Osteoblast (primary cell): ENCODE data around the gene HSP90B1. TPM values are rescaled to one million over a fixed set of nuclear protein-coding genes. Genes with fewer than 3 reads are reported as not detected.

Experiments used
- DNase-seq: peaks from one replicate; pipeline ENCODE4 v3.0.0; 2011; ENCODE audit warnings: low spot score, mixed read lengths; ENCODE audit not compliant: insufficient read length; ENCODE audit errors: missing footprints
- H2AFZ ChIP-seq: 2 replicates; pipeline ENCODE4 v1.6.0; 2011; ENCODE audit warnings: mild to moderate bottlenecking, low read length
- H3K27ac ChIP-seq: 2 replicates; pipeline ENCODE4 v1.5.1; 2011; ENCODE audit warnings: mild to moderate bottlenecking, low read depth, low read length, moderate library complexity
- H3K27me3 ChIP-seq: 2 replicates; pipeline ENCODE4 v1.6.0; 2012; ENCODE audit warnings: mild to moderate bottlenecking, control low read depth, inconsistent platforms, low read length, moderate library complexity; ENCODE audit not compliant: insufficient read depth
- H3K36me3 ChIP-seq: 2 replicates; pipeline ENCODE4 v1.5.1; 2011; ENCODE audit warnings: mild to moderate bottlenecking, low read length, control low read depth, moderate library complexity; ENCODE audit not compliant: insufficient read depth
- H3K4me1 ChIP-seq: 2 replicates; pipeline ENCODE4 v1.5.1; 2011; ENCODE audit warnings: mild to moderate bottlenecking, low read length, control low read depth, moderate library complexity; ENCODE audit not compliant: insufficient read depth
- H3K4me2 ChIP-seq: 2 replicates; pipeline ENCODE4 v1.6.0; 2011; ENCODE audit warnings: mild to moderate bottlenecking, low read length; ENCODE audit not compliant: insufficient read depth
- H3K4me3 ChIP-seq: fragments of 200-600 bp; sonication (generic); 3 replicates; pipeline ENCODE4 v1.5.1; 2012; ENCODE audit warnings: mild to moderate bottlenecking, low read length, inconsistent platforms; ENCODE audit not compliant: insufficient read depth
- H3K79me2 ChIP-seq: 2 replicates; pipeline ENCODE4 v1.6.0; 2012; ENCODE audit warnings: mild to moderate bottlenecking, low read length, control low read depth, inconsistent platforms; ENCODE audit not compliant: insufficient read depth
- H3K9me3 ChIP-seq: 2 replicates; pipeline ENCODE4 v1.5.1; 2011; ENCODE audit warnings: low read depth, low read length, control low read depth
- H4K20me1 ChIP-seq: 2 replicates; pipeline ENCODE4 v1.6.0; 2012; ENCODE audit warnings: mild to moderate bottlenecking, low read length, control low read depth; ENCODE audit not compliant: insufficient read depth
- total RNA-seq: library from RNA; depleted of rRNA; stranded (reverse); fragments of >200 nt; gene quantifications from 2 replicates; pipeline ENCODE4 v1.2.3, GENCODE V29; 2012
- TF ChIP-seq, protein P1 (sequence below): IDR thresholded peaks from 2 replicates; pipeline ENCODE4 v1.5.1; 2011; ENCODE audit warnings: mild to moderate bottlenecking, low read depth, low read length, moderate library complexity; ENCODE audit errors: extremely low read depth

Gene HSP90B1
- 430 and 436 TPM in 2 replicates for total RNA-seq

DNA sequence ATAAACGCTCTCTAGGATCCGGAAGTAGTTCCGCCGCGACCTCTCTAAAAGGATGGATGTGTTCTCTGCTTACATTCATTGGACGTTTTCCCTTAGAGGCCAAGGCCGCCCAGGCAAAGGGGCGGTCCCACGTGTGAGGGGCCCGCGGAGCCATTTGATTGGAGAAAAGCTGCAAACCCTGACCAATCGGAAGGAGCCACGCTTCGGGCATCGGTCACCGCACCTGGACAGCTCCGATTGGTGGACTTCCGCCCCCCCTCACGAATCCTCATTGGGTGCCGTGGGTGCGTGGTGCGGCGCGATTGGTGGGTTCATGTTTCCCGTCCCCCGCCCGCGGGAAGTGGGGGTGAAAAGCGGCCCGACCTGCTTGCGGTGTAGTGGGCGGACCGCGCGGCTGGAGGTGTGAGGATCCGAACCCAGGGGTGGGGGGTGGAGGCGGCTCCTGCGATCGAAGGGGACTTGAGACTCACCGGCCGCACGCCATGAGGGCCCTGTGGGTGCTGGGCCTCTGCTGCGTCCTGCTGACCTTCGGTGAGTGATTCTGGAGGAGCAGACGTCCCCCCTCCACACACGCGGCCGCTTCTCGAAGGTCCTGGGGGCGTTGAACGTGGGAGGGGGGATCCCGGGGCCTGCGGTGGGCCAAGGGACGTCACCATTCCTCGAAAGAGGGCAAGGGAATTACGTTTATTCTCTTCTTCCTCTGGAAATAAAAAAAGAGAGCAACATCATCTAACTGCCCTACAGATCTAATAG is at the start of gene HSP90B1:
Gene HSP90B1, plus strand, starts transcription at position 377 of the 753 bp plus-strand sequence. Its CDS starts 106 bp downstream, at position 483.
- peak within 1 kb of the TSS; percentile 87 for H3K4me3 ChIP-seq
- TF ChIP-seq, protein P1, sequence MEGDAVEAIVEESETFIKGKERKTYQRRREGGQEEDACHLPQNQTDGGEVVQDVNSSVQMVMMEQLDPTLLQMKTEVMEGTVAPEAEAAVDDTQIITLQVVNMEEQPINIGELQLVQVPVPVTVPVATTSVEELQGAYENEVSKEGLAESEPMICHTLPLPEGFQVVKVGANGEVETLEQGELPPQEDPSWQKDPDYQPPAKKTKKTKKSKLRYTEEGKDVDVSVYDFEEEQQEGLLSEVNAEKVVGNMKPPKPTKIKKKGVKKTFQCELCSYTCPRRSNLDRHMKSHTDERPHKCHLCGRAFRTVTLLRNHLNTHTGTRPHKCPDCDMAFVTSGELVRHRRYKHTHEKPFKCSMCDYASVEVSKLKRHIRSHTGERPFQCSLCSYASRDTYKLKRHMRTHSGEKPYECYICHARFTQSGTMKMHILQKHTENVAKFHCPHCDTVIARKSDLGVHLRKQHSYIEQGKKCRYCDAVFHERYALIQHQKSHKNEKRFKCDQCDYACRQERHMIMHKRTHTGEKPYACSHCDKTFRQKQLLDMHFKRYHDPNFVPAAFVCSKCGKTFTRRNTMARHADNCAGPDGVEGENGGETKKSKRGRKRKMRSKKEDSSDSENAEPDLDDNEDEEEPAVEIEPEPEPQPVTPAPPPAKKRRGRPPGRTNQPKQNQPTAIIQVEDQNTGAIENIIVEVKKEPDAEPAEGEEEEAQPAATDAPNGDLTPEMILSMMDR, result no peak
- peak within 1 kb of the TSS; percentile 96 for H3K27ac ChIP-seq
- H3K27me3 ChIP-seq, result no peaks in the 10 kb centered on the region
- peak within 1 kb of the TSS; percentile 97 for H2AFZ ChIP-seq
- H3K9me3 ChIP-seq, result no peaks in the 10 kb centered on the region
- peaks cover 34% of the 10 kb centered on the region for H3K36me3 ChIP-seq
- peaks cover 36% of the 10 kb centered on the region for H3K4me1 ChIP-seq
- H3K79me2 ChIP-seq, result peaks cover 49% of the 10 kb centered on the region
- peak within 1 kb of the TSS; percentile 96 for H3K4me2 ChIP-seq
- DNase-seq, result peak; percentile 99
- H4K20me1 ChIP-seq, result peaks cover 35% of the 10 kb centered on the region

DNA sequence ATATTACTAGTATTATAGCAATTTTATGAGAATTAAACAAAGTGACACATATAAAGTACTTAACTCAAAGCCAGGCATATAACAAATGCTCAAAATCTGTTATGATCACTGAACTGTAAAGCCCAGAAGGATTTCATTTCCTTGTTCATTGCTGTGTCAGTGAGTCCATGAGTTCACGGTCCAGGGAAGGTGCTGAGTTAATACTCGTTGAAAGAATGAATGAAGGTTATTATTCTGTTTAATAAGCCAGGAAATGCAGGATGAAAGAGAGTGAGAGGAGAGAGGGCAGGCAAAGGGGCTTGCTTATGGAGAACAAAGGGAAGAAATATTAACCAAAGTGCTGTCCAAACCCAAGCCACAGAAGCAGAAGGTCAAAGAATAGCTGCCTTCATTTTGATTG is 48.9 kb upstream of the HSP90B1 start:
- TF ChIP-seq, protein P1, result no peak
- H3K4me2 ChIP-seq, result no peak overlapping the region
- no peak overlapping the region for H3K27ac ChIP-seq
- no peak overlapping the region for H2AFZ ChIP-seq
- peaks cover 3% of the 10 kb centered on the region for H3K4me1 ChIP-seq
- no peaks in the 10 kb centered on the region for H4K20me1 ChIP-seq
- no peaks in the 10 kb centered on the region for H3K36me3 ChIP-seq
- DNase-seq, result no peak
- no peak overlapping the region for H3K4me3 ChIP-seq
- H3K9me3 ChIP-seq, result no peaks in the 10 kb centered on the region
- H3K27me3 ChIP-seq, result no peaks in the 10 kb centered on the region
- no peaks in the 10 kb centered on the region for H3K79me2 ChIP-seq

DNA sequence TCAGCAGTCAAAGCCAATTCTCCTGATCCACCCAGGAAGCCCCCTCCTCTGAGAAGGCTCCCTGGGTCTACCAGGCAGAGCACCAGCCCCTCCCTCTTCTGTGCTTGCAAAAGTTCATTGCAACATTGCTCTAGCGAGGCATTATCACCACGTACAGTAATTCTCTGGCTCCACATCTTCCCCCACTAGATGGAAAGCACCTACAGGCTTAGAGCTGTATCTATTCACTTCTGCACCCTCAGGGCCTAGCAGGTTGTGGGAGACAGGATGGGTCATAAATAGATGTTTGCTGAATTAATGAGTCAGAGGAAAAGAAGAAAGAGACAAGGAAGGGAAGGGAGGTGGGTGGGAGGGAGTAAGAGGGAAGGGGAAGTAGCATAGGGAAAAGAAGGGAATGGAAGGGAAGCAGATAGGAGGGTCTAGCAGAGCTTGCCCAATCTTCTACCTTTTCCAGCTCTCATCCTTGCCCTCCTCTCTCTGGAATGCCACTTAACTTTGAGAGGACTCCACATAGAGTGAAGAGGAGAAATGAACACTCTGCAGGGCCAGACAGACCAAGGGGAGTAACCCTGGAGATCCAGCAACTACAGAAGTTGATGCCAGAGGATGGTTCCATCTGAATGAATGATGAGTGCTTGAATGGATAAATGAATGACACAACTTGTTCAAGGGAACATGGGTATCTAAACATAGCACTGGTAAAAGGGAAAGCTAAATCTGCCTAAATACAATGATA is 47.2 kb upstream of the HSP90B1 start:
- Histone ChIP-seq H3K27me3 (no peaks in the 10 kb centered on the region), H3K9me3 (no peaks in the 10 kb centered on the region), H2AFZ (no peak overlapping the region), H3K4me1 (peaks cover 3% of the 10 kb centered on the region), H3K27ac (no peak overlapping the region), H3K36me3 (no peaks in the 10 kb centered on the region), H3K4me3 (no peak overlapping the region), H3K4me2 (no peak overlapping the region), H3K79me2 (no peaks in the 10 kb centered on the region), H4K20me1 (no peaks in the 10 kb centered on the region)
- DNase-seq, result no peak
- TF ChIP-seq, protein P1, result no peak

DNA sequence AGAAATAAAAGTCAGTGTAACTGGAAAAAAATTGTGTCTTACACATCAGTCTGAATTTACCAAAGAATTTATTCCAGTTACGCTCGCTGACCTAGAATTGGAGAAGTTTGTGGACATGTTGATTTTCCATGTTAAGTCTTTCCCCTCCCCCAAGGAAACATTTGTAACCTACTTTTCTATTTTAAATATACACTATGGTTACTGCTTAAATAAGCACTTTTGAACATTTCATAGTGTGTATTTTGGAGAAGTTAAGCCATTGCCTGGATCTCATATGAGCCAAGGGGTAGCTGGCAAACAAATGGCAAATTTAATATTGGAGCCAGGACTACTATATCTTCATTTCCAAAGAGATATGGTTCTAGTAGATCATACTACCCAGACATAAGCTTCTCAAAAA is 46.3 kb upstream of the HSP90B1 start:
- H3K27ac ChIP-seq, result no peak overlapping the region
- no peaks in the 10 kb centered on the region for H3K79me2 ChIP-seq
- no peaks in the 10 kb centered on the region for H4K20me1 ChIP-seq
- H3K4me3 ChIP-seq, result no peak overlapping the region
- H3K9me3 ChIP-seq, result no peaks in the 10 kb centered on the region
- no peak overlapping the region for H2AFZ ChIP-seq
- no peak overlapping the region for H3K4me2 ChIP-seq
- peaks cover 3% of the 10 kb centered on the region for H3K4me1 ChIP-seq
- DNase-seq, result no peak
- no peaks in the 10 kb centered on the region for H3K27me3 ChIP-seq
- no peaks in the 10 kb centered on the region for H3K36me3 ChIP-seq
- TF ChIP-seq, protein P1, result no peak
